ENCODE data around the gene BHMT2.

Gene BHMT2

DNA sequence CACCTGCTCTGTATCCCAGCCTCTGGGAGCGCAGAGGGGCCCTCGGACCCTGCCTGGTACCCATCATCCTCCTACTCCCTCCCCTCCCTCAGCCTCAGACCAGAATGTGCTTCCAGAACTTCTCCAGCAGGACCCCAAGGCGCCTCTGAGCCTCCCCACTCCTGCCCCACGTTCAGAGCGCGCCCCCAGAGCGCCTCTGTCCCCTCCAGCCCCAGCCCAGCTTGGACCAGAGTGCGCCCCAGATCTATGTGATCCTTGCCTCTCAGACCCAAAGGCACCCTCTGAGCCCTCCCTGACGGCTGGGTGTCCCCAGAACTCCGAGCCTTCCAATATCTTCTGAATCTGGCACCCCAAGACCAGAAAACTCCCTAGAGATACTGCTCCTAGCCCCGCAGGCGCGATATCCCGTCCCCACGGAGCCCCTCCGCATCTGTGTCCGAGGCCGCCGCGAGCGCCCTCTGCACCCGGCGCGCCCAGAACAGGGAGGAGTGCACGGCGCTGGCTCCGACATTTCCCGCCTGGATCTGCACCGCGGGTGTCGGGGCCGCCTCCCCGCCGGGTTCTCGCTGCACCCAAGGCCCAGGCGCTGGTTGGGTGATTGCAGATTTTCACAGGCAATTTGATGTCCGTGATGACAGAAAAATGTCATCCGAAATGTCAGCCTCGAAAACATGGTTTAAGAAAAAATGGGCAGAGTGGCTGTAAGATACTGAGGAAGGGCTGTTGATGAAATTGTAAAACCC lies 42.6 kb downstream of the BHMT2 start:
- DNase-seq (ENCODE audit: extremely low read depth, low read depth), result no peak
- H3K4me3 ChIP-seq (replicated peaks; ENCODE audit: low read depth, low read length), result no peak overlapping the region
- TF ChIP-seq, protein P1, sequence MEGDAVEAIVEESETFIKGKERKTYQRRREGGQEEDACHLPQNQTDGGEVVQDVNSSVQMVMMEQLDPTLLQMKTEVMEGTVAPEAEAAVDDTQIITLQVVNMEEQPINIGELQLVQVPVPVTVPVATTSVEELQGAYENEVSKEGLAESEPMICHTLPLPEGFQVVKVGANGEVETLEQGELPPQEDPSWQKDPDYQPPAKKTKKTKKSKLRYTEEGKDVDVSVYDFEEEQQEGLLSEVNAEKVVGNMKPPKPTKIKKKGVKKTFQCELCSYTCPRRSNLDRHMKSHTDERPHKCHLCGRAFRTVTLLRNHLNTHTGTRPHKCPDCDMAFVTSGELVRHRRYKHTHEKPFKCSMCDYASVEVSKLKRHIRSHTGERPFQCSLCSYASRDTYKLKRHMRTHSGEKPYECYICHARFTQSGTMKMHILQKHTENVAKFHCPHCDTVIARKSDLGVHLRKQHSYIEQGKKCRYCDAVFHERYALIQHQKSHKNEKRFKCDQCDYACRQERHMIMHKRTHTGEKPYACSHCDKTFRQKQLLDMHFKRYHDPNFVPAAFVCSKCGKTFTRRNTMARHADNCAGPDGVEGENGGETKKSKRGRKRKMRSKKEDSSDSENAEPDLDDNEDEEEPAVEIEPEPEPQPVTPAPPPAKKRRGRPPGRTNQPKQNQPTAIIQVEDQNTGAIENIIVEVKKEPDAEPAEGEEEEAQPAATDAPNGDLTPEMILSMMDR (IDR thresholded peaks at IDR 0.05; ENCODE audit: low read depth, low read length, missing control alignments), result no peak

DNA sequence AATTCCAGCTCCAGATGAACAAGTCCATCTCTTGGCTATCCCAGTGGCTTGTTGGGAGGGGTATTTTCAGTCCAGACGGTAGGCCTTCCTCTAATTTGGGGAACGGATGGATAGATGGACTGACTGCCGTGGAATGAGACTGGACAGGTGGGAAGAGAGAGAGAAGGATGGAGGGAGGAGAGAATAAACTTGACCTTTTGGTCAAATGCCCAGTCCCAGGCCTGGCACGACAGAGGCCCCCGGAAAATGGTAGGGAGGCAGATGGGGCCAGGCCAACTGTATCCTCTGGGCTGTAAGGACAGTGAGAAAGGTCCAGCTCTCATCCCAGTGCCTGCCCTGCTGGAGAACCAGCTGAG lies 43.1 kb downstream of the BHMT2 start:
- TF ChIP-seq, protein P1 (IDR thresholded peaks at IDR 0.05; ENCODE audit: low read depth, low read length, missing control alignments), result no peak
- no peak overlapping the region for H3K4me3 ChIP-seq (replicated peaks; ENCODE audit: low read depth, low read length)
- DNase-seq (ENCODE audit: extremely low read depth, low read depth), result no peak

DNA sequence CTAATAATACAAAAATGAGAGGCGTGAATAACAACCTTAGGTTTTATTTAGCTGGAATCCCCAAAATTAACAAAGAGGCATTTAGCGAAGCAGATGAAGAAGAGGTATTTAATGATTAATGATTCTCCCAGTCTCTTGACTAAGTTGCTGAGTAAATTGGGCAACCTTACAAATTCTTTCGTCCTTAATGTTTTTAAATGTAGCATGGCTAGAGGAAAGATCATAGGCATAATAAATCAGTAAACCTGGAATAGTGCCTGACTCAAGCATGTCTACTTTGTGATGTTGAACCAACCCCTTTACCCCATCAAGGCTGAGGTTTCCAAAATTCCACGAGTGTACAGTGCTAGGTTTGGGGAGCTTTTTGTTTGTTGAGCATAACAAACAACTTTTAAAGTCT lies 49.9 kb downstream of the BHMT2 start:
- DNase-seq (ENCODE audit: extremely low read depth, low read depth), result no peak
- no peak overlapping the region for H3K4me3 ChIP-seq (replicated peaks; ENCODE audit: low read depth, low read length)
- TF ChIP-seq, protein P1 (IDR thresholded peaks at IDR 0.05; ENCODE audit: low read depth, low read length, missing control alignments), result no peak

DNA sequence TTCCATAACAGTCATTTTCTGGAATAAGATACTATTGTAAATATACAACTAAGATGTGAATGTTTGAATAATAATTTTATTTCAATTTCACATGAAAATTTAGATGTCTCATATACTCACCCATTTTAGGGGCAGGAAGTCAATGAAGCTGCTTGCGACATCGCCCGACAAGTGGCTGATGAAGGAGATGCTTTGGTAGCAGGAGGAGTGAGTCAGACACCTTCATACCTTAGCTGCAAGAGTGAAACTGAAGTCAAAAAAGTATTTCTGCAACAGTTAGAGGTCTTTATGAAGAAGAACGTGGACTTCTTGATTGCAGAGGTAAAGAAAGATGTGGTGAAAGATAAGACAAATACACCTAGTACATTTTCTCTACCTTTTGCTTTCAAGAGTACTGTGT lies 50.7 kb downstream of the BHMT2 start:
- TF ChIP-seq, protein P1 (IDR thresholded peaks at IDR 0.05; ENCODE audit: low read depth, low read length, missing control alignments), result no peak
- no peak overlapping the region for H3K4me3 ChIP-seq (replicated peaks; ENCODE audit: low read depth, low read length)
- DNase-seq (ENCODE audit: extremely low read depth, low read depth), result no peak

DNA sequence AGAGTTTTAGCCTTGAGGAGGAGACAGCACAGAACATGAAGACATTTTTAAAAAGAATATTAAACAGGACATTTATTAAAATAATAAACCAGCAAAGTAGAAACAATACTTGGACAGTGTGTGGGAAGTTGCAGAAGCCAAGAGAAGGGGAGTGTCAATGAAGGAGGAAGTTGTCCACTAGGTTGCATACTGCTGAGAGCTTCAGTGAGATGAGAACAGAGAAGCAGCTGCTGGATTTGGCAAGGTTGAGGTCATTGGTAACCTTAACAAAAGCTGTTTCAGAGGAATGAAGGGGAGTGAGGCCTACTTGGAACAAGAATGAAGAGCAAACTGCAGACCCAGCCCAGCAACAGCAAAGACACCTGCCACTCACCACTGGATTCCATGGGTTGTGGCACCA lies 53.4 kb downstream of the BHMT2 start:
- DNase-seq (ENCODE audit: extremely low read depth, low read depth), result no peak
- TF ChIP-seq, protein P1 (IDR thresholded peaks at IDR 0.05; ENCODE audit: low read depth, low read length, missing control alignments), result no peak
- H3K4me3 ChIP-seq (replicated peaks; ENCODE audit: low read depth, low read length), result no peak overlapping the region

DNA sequence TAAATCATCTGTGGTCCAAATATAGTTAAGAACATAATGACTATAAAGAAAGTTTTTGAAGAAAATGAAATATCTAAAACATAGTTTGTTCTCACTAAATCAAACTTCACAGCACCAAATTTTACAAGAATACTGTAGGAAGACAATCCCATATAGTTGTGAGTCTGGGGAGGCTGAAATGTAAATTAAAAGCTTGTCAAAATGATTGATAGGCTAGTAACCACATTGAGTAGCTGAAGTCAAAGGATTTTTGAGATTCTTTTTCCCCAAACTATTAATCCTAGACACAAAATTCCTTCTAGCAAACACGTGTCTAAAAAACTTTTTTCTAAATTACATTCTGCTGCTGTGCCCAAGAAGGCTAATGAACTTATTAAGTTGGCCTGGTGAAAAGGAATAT lies 55.0 kb downstream of the BHMT2 start:
- no peak for DNase-seq (ENCODE audit: extremely low read depth, low read depth)
- TF ChIP-seq, protein P1 (IDR thresholded peaks at IDR 0.05; ENCODE audit: low read depth, low read length, missing control alignments), result no peak
- H3K4me3 ChIP-seq (replicated peaks; ENCODE audit: low read depth, low read length), result no peak overlapping the region

DNA sequence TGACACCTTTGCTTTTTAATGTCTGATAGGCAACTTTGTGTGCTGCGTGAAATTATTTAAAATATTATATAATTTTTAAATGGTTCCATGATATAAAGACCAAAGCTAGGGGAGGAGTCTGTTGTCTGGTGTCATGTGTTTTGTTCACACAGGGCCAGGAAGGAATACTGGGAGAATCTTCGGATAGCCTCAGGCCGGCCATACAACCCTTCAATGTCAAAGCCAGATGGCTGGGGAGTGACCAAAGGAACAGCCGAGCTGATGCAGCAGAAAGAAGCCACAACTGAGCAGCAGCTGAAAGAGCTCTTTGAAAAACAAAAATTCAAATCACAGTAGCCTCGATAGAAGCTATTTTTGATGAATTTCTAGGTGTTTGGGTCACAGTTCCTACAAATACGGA lies 61.2 kb downstream of the BHMT2 start:
- H3K4me3 ChIP-seq (replicated peaks; ENCODE audit: low read depth, low read length), result no peak overlapping the region

More for the DNA sequence above, 61.2 kb downstream of the BHMT2 start:
- TF ChIP-seq, protein P1 (IDR thresholded peaks at IDR 0.05; ENCODE audit: low read depth, low read length, missing control alignments), result no peak
- DNase-seq (ENCODE audit: extremely low read depth, low read depth), result no peak

Measured in HFF-Myc (cell line).